Osteoblast (primary cell): ENCODE measurements around the gene GRAMD1B. TPM values are rescaled to one million over a fixed set of nuclear protein-coding genes. Genes with fewer than 3 reads are reported as not detected.

ENCODE experiments used
- DNase-seq: peaks from one replicate; pipeline ENCODE4 v3.0.0; 2011; ENCODE audit warnings: low spot score, mixed read lengths; ENCODE audit not compliant: insufficient read length; ENCODE audit errors: missing footprints
- H2AFZ ChIP-seq: 2 replicates; pipeline ENCODE4 v1.6.0; 2011; ENCODE audit warnings: mild to moderate bottlenecking, low read length
- H3K27ac ChIP-seq: 2 replicates; pipeline ENCODE4 v1.5.1; 2011; ENCODE audit warnings: mild to moderate bottlenecking, low read depth, low read length, moderate library complexity
- H3K27me3 ChIP-seq: 2 replicates; pipeline ENCODE4 v1.6.0; 2012; ENCODE audit warnings: mild to moderate bottlenecking, control low read depth, inconsistent platforms, low read length, moderate library complexity; ENCODE audit not compliant: insufficient read depth
- H3K36me3 ChIP-seq: 2 replicates; pipeline ENCODE4 v1.5.1; 2011; ENCODE audit warnings: mild to moderate bottlenecking, low read length, control low read depth, moderate library complexity; ENCODE audit not compliant: insufficient read depth
- H3K4me1 ChIP-seq: 2 replicates; pipeline ENCODE4 v1.5.1; 2011; ENCODE audit warnings: mild to moderate bottlenecking, low read length, control low read depth, moderate library complexity; ENCODE audit not compliant: insufficient read depth
- H3K4me2 ChIP-seq: 2 replicates; pipeline ENCODE4 v1.6.0; 2011; ENCODE audit warnings: mild to moderate bottlenecking, low read length; ENCODE audit not compliant: insufficient read depth
- H3K4me3 ChIP-seq: fragments of 200-600 bp; sonication (generic); 3 replicates; pipeline ENCODE4 v1.5.1; 2012; ENCODE audit warnings: mild to moderate bottlenecking, low read length, inconsistent platforms; ENCODE audit not compliant: insufficient read depth
- H3K79me2 ChIP-seq: 2 replicates; pipeline ENCODE4 v1.6.0; 2012; ENCODE audit warnings: mild to moderate bottlenecking, low read length, control low read depth, inconsistent platforms; ENCODE audit not compliant: insufficient read depth
- H3K9me3 ChIP-seq: 2 replicates; pipeline ENCODE4 v1.5.1; 2011; ENCODE audit warnings: low read depth, low read length, control low read depth
- H4K20me1 ChIP-seq: 2 replicates; pipeline ENCODE4 v1.6.0; 2012; ENCODE audit warnings: mild to moderate bottlenecking, low read length, control low read depth; ENCODE audit not compliant: insufficient read depth
- total RNA-seq: library from RNA; depleted of rRNA; stranded (reverse); fragments of >200 nt; gene quantifications from 2 replicates; pipeline ENCODE4 v1.2.3, GENCODE V29; 2012
- TF ChIP-seq, protein P1 (sequence below): IDR thresholded peaks from 2 replicates; pipeline ENCODE4 v1.5.1; 2011; ENCODE audit warnings: mild to moderate bottlenecking, low read depth, low read length, moderate library complexity; ENCODE audit errors: extremely low read depth

Gene GRAMD1B
- total RNA-seq: 15.2 and 16.8 TPM in 2 replicates

DNA sequence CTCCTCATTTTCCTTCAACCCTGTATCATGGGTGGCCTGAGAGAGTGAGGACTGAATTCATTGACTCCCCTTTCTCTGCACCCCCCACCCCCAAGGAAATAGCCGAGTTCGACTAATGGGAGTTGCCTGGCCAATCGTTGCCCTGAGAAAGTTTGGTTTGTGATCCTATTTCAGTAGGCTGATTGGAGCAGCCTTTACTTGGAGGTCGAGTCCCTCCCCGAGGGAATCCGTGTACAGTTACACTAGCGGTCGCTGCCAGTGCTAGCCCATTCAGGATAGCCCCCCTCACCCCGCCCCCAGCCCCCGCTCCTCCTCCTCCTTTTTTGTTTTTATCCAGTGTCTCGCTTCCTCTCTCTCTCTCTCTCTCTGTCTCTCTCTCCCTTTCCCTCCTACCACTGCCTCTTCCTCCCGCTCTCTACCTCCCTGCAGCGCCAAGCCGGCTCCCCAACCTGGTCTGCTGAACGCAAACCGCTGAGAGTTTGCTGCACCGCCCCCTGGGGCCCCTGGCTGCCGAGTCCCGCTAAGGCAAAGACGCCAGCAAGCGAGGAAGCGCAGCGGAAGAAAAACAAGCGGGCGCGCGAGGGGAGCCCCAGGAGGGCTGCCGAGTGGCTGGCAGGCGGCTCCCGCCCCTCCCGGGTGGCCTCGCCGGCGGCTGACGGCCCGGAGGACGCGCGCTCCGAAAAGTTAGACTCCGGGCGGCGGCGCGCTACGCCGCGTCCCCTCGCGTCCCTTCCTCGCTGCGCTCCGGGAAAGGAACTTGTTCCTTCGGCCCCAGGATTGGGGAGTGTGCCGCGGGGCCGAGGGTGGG lies at the start of gene GRAMD1B:
TSS of gene GRAMD1B (plus strand) at position 357 of the 808 bp plus-strand sequence. CDS start 524 bp downstream, outside the sequence.
- Histone ChIP-seq H3K4me3 (peak within 1 kb of the TSS; percentile 93), H2AFZ (peak within 1 kb of the TSS; percentile 89), H3K27me3 (peaks cover 4% of the 10 kb centered on the region), H3K4me2 (peak within 1 kb of the TSS; percentile 99), H3K36me3 (peaks cover 5% of the 10 kb centered on the region), H4K20me1 (peaks cover 10% of the 10 kb centered on the region), H3K4me1 (peaks cover 39% of the 10 kb centered on the region), H3K27ac (peak within 1 kb of the TSS; percentile 97), H3K9me3 (no peaks in the 10 kb centered on the region), H3K79me2 (peaks cover 45% of the 10 kb centered on the region)
- peak; percentile 97 for DNase-seq
- TF ChIP-seq, protein P1, sequence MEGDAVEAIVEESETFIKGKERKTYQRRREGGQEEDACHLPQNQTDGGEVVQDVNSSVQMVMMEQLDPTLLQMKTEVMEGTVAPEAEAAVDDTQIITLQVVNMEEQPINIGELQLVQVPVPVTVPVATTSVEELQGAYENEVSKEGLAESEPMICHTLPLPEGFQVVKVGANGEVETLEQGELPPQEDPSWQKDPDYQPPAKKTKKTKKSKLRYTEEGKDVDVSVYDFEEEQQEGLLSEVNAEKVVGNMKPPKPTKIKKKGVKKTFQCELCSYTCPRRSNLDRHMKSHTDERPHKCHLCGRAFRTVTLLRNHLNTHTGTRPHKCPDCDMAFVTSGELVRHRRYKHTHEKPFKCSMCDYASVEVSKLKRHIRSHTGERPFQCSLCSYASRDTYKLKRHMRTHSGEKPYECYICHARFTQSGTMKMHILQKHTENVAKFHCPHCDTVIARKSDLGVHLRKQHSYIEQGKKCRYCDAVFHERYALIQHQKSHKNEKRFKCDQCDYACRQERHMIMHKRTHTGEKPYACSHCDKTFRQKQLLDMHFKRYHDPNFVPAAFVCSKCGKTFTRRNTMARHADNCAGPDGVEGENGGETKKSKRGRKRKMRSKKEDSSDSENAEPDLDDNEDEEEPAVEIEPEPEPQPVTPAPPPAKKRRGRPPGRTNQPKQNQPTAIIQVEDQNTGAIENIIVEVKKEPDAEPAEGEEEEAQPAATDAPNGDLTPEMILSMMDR: no peak

DNA sequence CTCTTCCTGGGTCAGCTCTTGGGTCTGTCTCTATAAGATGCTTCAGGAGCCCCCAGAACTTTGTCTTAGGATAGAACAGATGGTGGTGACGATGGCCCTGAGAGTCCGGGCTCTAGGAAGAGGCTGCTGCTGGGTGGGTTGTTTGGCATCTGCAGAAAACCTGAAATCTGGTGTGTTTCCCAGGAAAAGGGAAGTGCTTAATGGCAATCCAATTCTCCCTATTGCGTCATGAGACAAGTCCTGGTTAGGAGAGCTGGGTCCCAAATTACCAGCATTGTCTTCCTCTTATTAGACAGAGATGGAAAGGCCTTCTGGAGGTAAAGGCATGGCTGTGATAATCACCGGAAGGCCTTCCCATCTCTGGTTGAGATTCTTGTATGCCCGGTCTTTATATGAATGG lies 48.9 kb upstream of the GRAMD1B start:
- TF ChIP-seq, protein P1: no peak

DNA sequence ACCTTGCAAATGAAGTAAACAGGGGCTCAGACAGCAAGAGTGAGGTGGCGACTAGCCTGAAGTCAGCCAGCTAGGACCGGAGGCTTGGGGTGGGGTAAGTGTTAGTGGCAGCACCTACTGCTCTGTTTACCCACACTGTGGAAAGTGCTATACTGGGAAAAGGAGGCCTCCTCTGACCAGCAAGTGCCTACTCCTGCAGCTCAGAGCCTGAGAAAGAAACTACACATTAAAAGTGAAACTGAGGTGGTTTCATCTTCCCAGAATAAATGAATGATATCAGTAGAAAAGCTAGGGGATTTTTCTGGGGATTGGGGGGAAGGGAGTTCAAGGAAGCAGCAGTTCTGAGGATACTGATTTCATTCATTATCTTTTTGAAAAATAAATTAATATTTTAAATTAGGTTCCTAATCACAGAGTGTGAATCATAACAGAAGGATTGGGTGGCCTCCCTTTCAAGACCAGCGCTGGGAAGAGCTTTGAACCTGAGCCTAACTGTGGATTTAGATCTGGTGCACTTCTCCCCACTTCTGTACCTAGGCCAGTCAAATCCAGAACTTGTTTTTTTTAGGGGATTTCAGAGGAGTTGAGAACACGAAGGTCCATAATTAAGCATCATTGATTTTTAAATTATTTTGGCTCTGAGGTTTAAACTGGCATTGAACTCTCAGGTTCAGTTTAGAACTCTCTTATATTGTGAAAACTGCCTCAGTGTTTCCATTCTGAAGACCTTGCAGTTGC lies 48.1 kb upstream of the GRAMD1B start:
- no peaks in the 10 kb centered on the region for H4K20me1 ChIP-seq
- no peaks in the 10 kb centered on the region for H3K79me2 ChIP-seq
- no peak overlapping the region for H3K4me3 ChIP-seq
- no peak overlapping the region for H3K27ac ChIP-seq
- no peaks in the 10 kb centered on the region for H3K4me1 ChIP-seq
- H3K4me2 ChIP-seq: no peak overlapping the region
- peaks cover 81% of the 10 kb centered on the region for H3K27me3 ChIP-seq
- DNase-seq: no peak
- TF ChIP-seq, protein P1: no peak
- H2AFZ ChIP-seq: no peak overlapping the region
- H3K9me3 ChIP-seq: no peaks in the 10 kb centered on the region
- no peaks in the 10 kb centered on the region for H3K36me3 ChIP-seq

More for the DNA sequence above, 48.9 kb upstream of the GRAMD1B start:
- H3K36me3 ChIP-seq: no peaks in the 10 kb centered on the region
- no peak overlapping the region for H3K4me2 ChIP-seq
- DNase-seq: no peak
- no peaks in the 10 kb centered on the region for H3K4me1 ChIP-seq
- no peaks in the 10 kb centered on the region for H3K9me3 ChIP-seq
- H2AFZ ChIP-seq: no peak overlapping the region
- H4K20me1 ChIP-seq: no peaks in the 10 kb centered on the region
- H3K27me3 ChIP-seq: peaks cover 90% of the 10 kb centered on the region
- no peak overlapping the region for H3K4me3 ChIP-seq
- no peak overlapping the region for H3K27ac ChIP-seq
- H3K79me2 ChIP-seq: no peaks in the 10 kb centered on the region

DNA sequence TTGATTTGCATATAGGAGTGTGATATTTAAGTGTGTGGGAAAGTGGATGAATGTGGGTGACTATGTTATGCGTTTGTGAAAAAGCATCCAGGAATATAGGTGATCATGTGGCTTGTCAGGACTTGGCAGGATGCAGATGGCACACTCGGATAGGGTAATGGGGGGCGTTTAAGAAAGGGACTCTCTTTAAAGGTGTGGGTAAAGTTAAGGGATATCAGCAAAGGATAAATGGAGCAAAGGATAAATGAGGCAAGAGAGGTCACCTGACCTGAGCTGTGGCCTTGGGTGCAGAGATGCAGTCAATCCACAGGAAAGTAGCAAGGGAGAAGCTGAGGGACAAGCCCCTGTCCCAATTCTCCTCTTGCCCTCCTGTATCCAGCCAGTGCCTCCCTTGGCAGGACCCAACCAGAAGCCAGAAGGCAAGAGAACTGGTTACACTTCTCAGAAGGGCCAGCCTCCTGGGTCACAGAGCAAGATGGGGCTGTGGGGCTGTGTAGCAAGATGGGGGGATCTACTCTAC lies 47.5 kb upstream of the GRAMD1B start:
- H3K36me3 ChIP-seq: no peaks in the 10 kb centered on the region
- H4K20me1 ChIP-seq: no peaks in the 10 kb centered on the region
- no peak overlapping the region for H2AFZ ChIP-seq
- no peaks in the 10 kb centered on the region for H3K4me1 ChIP-seq
- H3K27ac ChIP-seq: no peak overlapping the region
- no peak overlapping the region for H3K4me3 ChIP-seq
- no peak overlapping the region for H3K4me2 ChIP-seq
- TF ChIP-seq, protein P1: no peak
- no peaks in the 10 kb centered on the region for H3K79me2 ChIP-seq
- no peak for DNase-seq
- H3K9me3 ChIP-seq: no peaks in the 10 kb centered on the region
- peaks cover 75% of the 10 kb centered on the region for H3K27me3 ChIP-seq
